K562 (cell line): ENCODE results near the gene FAM98C. TPM values are rescaled to one million over a fixed set of nuclear protein-coding genes. Genes with fewer than 3 reads are reported as not detected.

Experiments used
- CBFA2T2 ChIP-seq: fragments of 450-650 bp; conservative IDR thresholded peaks from 2 replicates; pipeline ENCODE4 v1.6.1; 2017; ENCODE audit warnings: mild to moderate bottlenecking
- CEBPB ChIP-seq: fragments of 450-650 bp; IDR thresholded peaks from 2 replicates; pipeline ENCODE4 v1.6.1; 2016; ENCODE audit warnings: missing genetic modification characterization, missing compliant biosample characterization
- DPF2 ChIP-seq: fragments of 450-650 bp; IDR thresholded peaks from 2 replicates; pipeline ENCODE4 v1.6.1; 2016
- EZH2 ChIP-seq: IDR thresholded peaks from 2 replicates; pipeline ENCODE4 v1.6.1; 2012; ENCODE audit warnings: low read depth, mild to moderate bottlenecking, inconsistent platforms, low read length, borderline replicate concordance
- JUN ChIP-seq, 2 experiments: sonication (generic) in 1 of 2; formaldehyde crosslinking in 1 of 2; IDR thresholded peaks; 2 replicates each; pipeline versions ENCODE4 v1.6.1 to v1.8.0; 2012 to 2022; ENCODE audit warnings: borderline replicate concordance in 2 of 2, mild to moderate bottlenecking in 2 of 2, improper control_type of control experiment in 1 of 2, low read depth in 1 of 2, low read length in 1 of 2, missing genetic modification reagents in 1 of 2
- MXD1 ChIP-seq: fragments of 250-450 bp; sonication (Bioruptor Pico); IDR thresholded peaks from 2 replicates; pipeline ENCODE4 v1.8.0; 2021; ENCODE audit warnings: borderline replicate concordance, mild to moderate bottlenecking, moderate library complexity; ENCODE audit not compliant: poor library complexity, severe bottlenecking
- PCBP1 ChIP-seq: fragments of 200-400 bp; formaldehyde crosslinking; IDR thresholded peaks from 2 replicates; pipeline ENCODE4 v1.6.1; 2018; ENCODE audit warnings: mild to moderate bottlenecking, low read depth, low read length; ENCODE audit not compliant: poor library complexity, severe bottlenecking
- RBM14 ChIP-seq: fragments of 200-400 bp; formaldehyde crosslinking; IDR thresholded peaks from 2 replicates; pipeline ENCODE4 v1.6.1; 2018; ENCODE audit warnings: low read depth, mild to moderate bottlenecking, low read length, moderate library complexity, borderline replicate concordance; ENCODE audit not compliant: insufficient read depth
- SPI1 ChIP-seq: IDR thresholded peaks from 2 replicates; pipeline ENCODE4 v1.6.1; 2011; ENCODE audit warnings: low read depth, low read length, control low read depth, borderline replicate concordance
- TEAD1 ChIP-seq, 2 experiments: fragments of 450-650 bp in 1 of 2; sonication (generic) in 1 of 2; formaldehyde crosslinking; IDR thresholded peaks; 2 replicates each; pipeline versions ENCODE4 v1.4.0 to v1.8.0; 2020 to 2022; ENCODE audit warnings: mild to moderate bottlenecking in 2 of 2, missing genetic modification reagents in 1 of 2
- TEAD4 ChIP-seq, 2 experiments: sonication (generic) in 1 of 2; formaldehyde crosslinking in 1 of 2; IDR thresholded peaks; 2 replicates each; pipeline versions ENCODE4 v1.6.1 to v1.8.0; 2012 to 2022; ENCODE audit warnings: borderline replicate concordance in 1 of 2, inconsistent platforms in 1 of 2, low read length in 1 of 2, mild to moderate bottlenecking in 1 of 2, missing genetic modification reagents in 1 of 2
- VEZF1 ChIP-seq: fragments of 200-800 bp; sonication (Bioruptor generic); IDR thresholded peaks from 2 replicates; pipeline ENCODE4 v1.6.1; 2017; ENCODE audit warnings: missing genetic modification characterization, missing compliant biosample characterization
- ZBTB8A ChIP-seq: fragments of 450-650 bp; IDR thresholded peaks from 2 replicates; pipeline ENCODE4 v1.6.1; 2018; ENCODE audit warnings: mild to moderate bottlenecking, moderate library complexity; ENCODE audit not compliant: partially characterized antibody
- ZFX ChIP-seq: sonication (generic); formaldehyde crosslinking; IDR thresholded peaks from 2 replicates; pipeline ENCODE4 v1.8.0; 2022; ENCODE audit warnings: mild to moderate bottlenecking, missing genetic modification reagents, moderate library complexity
- ZNF699 ChIP-seq: fragments of 250-450 bp; sonication (Bioruptor Pico); IDR thresholded peaks from 2 replicates; pipeline ENCODE4 v1.8.0; 2021; ENCODE audit warnings: mild to moderate bottlenecking, moderate library complexity; ENCODE audit not compliant: insufficient replicate concordance
- polyA plus RNA-seq, 8 experiments: library from polyadenylated mRNA; depleted of rRNA in 4 of 8; stranded (reverse) in 5 of 8; unstranded in 3 of 8; fragments of >200 nt; fragmentation: Nextera tagmentation in 2 of 8; fragmentation: Illumina TruSeq in 1 of 8; extraction: Ambion mirVana in 2 of 8; extraction: Trizol in 1 of 8; gene quantifications; 2 replicates each; pipeline versions ENCODE4 v1.2.1 to v1.2.3, GENCODE V29; 2011 to 2014; ENCODE audit warnings: inconsistent platforms in 1 of 8, missing spikeins in 1 of 8
- total RNA-seq, 7 experiments: library from RNA; depleted of rRNA in 6 of 7; stranded (reverse); fragments of >200 nt in 6 of 7; fragmentation: Illumina TruSeq in 2 of 7; extraction: Trizol in 2 of 7; gene quantifications; 2 replicates each; pipeline versions ENCODE4 v1.2.1 to v1.2.3, GENCODE V29; 2011 to 2021; ENCODE audit warnings: low replicate concordance in 1 of 7

FAM98C gene
- total and polyA plus RNA-seq, 9 of the 15 experiments (the other 6 are each of a cell fraction or from before 2014, with no cell fraction given), result 1.7 to 43.8 (median 13.7) TPM

DNA sequence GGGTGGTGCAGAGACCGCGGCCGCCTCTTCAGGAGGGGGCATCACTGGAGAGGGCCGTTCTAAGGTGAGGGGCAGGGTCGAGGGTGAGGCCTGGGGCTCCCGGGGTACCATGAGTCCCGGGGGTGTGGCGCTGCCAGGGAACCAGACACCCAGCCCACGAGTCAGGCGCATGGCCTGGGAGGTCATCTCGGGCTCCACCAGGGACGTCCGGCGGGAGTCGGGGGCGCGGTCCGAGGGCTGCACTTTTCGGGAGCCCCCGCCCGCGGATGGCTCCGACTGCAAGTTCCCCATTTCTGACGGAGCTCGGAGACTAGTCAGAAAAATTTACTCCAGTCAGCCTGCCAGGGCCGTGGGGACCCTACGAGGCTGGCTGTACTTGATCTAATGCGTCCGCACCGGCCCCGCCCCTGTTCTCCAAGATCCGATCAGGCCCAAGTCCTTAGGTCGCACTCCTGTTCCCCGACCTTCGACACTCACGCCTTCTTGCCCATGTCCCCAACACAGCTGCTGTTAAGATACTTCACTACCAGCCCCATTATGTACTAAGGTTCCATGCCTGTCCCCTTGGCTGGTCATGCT, 15.8 kb upstream of the FAM98C start (continued):
- TF ChIP-seq TEAD1 (CRISPR knock-in tag; IDR thresholded peaks at IDR 0.05) (0 out of 4 replicates have a peak, but pooled peaks of 1 of the 2 experiments have one; percentile 60), MXD1 (CRISPR knock-in tag) (no peak), CBFA2T2 (peak; percentile 17; the same call in 1 of the 2 replicates), ZNF699 (CRISPR knock-in tag) (no peak), PCBP1 (no peak), ZBTB8A (no peak), DPF2 (0 out of 2 replicates have a peak, but pooled peaks have one; percentile 36), VEZF1 (CRISPR knock-in tag) (no peak), ZFX (CRISPR knock-in tag) (peak; percentile 36; the same call in 1 of the 2 replicates), EZH2 (no peak), SPI1 (0 out of 2 replicates have a peak, but pooled peaks have one; percentile 25), RBM14 (no peak), CEBPB (tag) (no peak), TEAD4 (IDR thresholded peaks at IDR 0.05; ENCODE audit: low read length) (peak; percentile 16; the same call in 1 of the 2 replicates), TEAD4 (CRISPR knock-in tag; IDR thresholded peaks at IDR 0.05; ENCODE audit: borderline replicate concordance) (no peak), JUN (IDR thresholded peaks at IDR 0.05; ENCODE audit: borderline replicate concordance, low read depth, low read length) (no peak), JUN (CRISPR knock-in tag; IDR thresholded peaks at IDR 0.05; ENCODE audit: borderline replicate concordance) (peak; percentile 58; the same call in 1 of the 2 replicates)
